Measurements from ENCODE around the gene WDR82.

DNA sequence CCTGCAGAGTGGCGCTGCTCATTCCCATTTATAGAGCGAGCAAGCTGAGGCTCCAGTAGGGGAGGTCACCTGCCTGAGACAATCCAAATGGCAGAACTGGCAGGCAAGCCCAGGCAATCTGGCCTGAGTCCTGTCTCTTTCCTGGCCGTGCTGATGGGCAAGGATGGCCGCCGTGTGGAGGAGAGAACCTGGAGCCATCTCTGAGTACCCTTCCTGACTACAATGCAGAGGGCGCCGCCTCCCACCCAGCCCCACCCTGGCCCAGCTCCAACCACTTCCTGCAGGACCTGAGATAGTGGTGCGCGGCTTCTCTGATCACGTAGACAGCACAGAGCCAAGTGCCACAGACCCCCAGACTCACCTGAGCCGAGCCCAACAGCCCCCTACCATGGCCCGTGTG, 60.0 kb downstream of the WDR82 start:
- TF ChIP-seq BACH1 (IDR thresholded peaks at IDR 0.05; ENCODE audit: low read length), result no peak
- TF ChIP-seq, protein P1, sequence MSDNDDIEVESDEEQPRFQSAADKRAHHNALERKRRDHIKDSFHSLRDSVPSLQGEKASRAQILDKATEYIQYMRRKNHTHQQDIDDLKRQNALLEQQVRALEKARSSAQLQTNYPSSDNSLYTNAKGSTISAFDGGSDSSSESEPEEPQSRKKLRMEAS (IDR thresholded peaks at IDR 0.05), result no peak
- TF ChIP-seq, protein P2, sequence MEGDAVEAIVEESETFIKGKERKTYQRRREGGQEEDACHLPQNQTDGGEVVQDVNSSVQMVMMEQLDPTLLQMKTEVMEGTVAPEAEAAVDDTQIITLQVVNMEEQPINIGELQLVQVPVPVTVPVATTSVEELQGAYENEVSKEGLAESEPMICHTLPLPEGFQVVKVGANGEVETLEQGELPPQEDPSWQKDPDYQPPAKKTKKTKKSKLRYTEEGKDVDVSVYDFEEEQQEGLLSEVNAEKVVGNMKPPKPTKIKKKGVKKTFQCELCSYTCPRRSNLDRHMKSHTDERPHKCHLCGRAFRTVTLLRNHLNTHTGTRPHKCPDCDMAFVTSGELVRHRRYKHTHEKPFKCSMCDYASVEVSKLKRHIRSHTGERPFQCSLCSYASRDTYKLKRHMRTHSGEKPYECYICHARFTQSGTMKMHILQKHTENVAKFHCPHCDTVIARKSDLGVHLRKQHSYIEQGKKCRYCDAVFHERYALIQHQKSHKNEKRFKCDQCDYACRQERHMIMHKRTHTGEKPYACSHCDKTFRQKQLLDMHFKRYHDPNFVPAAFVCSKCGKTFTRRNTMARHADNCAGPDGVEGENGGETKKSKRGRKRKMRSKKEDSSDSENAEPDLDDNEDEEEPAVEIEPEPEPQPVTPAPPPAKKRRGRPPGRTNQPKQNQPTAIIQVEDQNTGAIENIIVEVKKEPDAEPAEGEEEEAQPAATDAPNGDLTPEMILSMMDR (IDR thresholded peaks at IDR 0.05; ENCODE audit: control extremely low read depth in 1 of 3, insufficient read depth in 1 of 3, low read depth in 1 of 3, low read length in 3 of 3), result no peak
- TF ChIP-seq EZH2 (IDR thresholded peaks at IDR 0.05; ENCODE audit: low read depth, low read length, severe bottlenecking), result no peak
- no peak for TF ChIP-seq EGR1 (IDR thresholded peaks at IDR 0.05; ENCODE audit: borderline replicate concordance, low read depth, low read length)
